Thoracic aorta (tissue), 2 donors: ENCODE data around the gene PGAM2. TPM values are rescaled to one million over a fixed set of nuclear protein-coding genes. Genes with fewer than 3 reads are reported as not detected.

Experiments
- ATAC-seq: fragments of 150-250 bp; one replicate; pipeline ENCODE4 v1.8.0; 2017; ENCODE audit warnings: low read depth; ENCODE audit not compliant: insufficient number of reproducible peaks, low FRiP score
- DNase-seq: peaks from one replicate; pipeline ENCODE4 v3.0.0-alpha.2; 2020; ENCODE audit warnings: low spot score
- H3K27ac ChIP-seq, 2 donors: fragments of 200-600 bp; sonication (generic); 1 replicate in 1 of 2; 2 replicates in 1 of 2; pipeline ENCODE4 v1.5.1; 2016; ENCODE audit warnings: mild to moderate bottlenecking in 2 of 2, moderate library complexity in 2 of 2
- H3K27me3 ChIP-seq: fragments of 200-600 bp; sonication (generic); replicated peaks from 2 replicates; pipeline ENCODE4 v1.6.0; 2016; ENCODE audit warnings: mild to moderate bottlenecking; ENCODE audit not compliant: insufficient read depth
- H3K36me3 ChIP-seq: fragments of 200-600 bp; sonication (generic); one replicate; pipeline ENCODE4 v1.5.1; 2016
- H3K4me1 ChIP-seq, 2 donors: fragments of 200-600 bp; sonication (generic); 1 replicate in 1 of 2; 2 replicates in 1 of 2; pipeline versions ENCODE4 v1.5.1 to v1.6.0; 2016; ENCODE audit warnings: low read depth in 2 of 2, mild to moderate bottlenecking in 1 of 2; ENCODE audit not compliant: control insufficient read depth in 1 of 2
- H3K4me3 ChIP-seq: fragments of 200-600 bp; sonication (generic); 2 replicates; pipeline ENCODE4 v1.5.1; 2016; ENCODE audit warnings: mild to moderate bottlenecking
- H3K9me3 ChIP-seq: fragments of 200-600 bp; sonication (generic); 2 replicates; pipeline ENCODE4 v1.5.1; 2016
- total RNA-seq, 2 donors: library from RNA; depleted of rRNA; stranded (reverse); fragments of >200 nt; gene quantifications; one replicate each; pipeline versions ENCODE4 v1.1.0 to v1.2.3, GENCODE V29; 2016
- TF ChIP-seq, protein P1 (sequence below): fragments of 200-600 bp; sonication (generic); IDR thresholded peaks from one replicate; pipeline ENCODE4 v1.5.1; 2019; ENCODE audit warnings: antibody characterized with exemption

PGAM2 gene
- total RNA-seq = 1 to 10 TPM; 1.8 to 9.5 TPM

DNA sequence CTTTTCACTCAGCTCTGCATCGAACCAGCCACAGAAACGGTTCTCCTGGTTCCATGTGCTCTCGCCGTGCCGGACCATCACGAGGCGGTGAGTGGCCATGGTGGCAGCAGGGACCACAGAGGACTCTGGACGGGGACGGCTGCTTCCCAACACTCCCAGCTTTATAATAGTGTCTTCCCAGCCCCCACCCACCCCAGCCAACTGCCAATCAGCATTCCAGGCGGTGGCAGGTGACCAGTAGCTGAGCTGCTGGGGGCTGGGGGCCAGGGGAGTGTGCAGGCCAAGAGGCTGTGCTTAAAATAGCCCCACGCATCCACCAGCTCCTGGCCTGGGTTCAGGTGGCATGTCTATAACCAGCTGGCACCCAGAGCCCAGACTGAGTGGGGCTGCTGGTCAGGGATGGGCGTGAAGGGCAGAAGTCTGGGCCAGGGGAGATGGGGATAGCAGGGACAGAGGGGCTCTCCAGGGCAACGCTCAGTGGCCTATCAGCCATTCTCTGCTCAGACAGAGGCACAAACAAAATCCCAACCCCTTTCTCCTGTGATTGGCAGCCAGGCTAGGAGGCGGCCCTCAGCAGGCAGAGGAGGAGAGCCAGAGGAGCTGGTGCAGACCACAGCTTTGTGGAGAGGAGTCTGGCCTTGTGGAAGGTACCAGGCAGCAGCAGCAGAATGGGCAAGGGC lies at the start of gene PGAM2:
Gene PGAM2 (minus strand): TSS at position 137 of the 680 bp plus-strand sequence. CDS start 38 bp downstream, at position 99.
- no peak within 1 kb of the TSS for H3K27ac ChIP-seq
- DNase-seq (no peak), ATAC-seq (no peak)
- peak within 1 kb of the TSS; percentile 48 for H3K4me3 ChIP-seq
- no peaks in the 10 kb centered on the region for H3K27me3 ChIP-seq
- TF ChIP-seq, protein P1, sequence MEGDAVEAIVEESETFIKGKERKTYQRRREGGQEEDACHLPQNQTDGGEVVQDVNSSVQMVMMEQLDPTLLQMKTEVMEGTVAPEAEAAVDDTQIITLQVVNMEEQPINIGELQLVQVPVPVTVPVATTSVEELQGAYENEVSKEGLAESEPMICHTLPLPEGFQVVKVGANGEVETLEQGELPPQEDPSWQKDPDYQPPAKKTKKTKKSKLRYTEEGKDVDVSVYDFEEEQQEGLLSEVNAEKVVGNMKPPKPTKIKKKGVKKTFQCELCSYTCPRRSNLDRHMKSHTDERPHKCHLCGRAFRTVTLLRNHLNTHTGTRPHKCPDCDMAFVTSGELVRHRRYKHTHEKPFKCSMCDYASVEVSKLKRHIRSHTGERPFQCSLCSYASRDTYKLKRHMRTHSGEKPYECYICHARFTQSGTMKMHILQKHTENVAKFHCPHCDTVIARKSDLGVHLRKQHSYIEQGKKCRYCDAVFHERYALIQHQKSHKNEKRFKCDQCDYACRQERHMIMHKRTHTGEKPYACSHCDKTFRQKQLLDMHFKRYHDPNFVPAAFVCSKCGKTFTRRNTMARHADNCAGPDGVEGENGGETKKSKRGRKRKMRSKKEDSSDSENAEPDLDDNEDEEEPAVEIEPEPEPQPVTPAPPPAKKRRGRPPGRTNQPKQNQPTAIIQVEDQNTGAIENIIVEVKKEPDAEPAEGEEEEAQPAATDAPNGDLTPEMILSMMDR = no peak
- peaks cover 15% of the 10 kb centered on the region for H3K36me3 ChIP-seq
- no peaks in the 10 kb centered on the region for H3K9me3 ChIP-seq
- H3K4me1 ChIP-seq = peaks cover 10 to 35% of the 10 kb centered on the region in 2 donors

DNA sequence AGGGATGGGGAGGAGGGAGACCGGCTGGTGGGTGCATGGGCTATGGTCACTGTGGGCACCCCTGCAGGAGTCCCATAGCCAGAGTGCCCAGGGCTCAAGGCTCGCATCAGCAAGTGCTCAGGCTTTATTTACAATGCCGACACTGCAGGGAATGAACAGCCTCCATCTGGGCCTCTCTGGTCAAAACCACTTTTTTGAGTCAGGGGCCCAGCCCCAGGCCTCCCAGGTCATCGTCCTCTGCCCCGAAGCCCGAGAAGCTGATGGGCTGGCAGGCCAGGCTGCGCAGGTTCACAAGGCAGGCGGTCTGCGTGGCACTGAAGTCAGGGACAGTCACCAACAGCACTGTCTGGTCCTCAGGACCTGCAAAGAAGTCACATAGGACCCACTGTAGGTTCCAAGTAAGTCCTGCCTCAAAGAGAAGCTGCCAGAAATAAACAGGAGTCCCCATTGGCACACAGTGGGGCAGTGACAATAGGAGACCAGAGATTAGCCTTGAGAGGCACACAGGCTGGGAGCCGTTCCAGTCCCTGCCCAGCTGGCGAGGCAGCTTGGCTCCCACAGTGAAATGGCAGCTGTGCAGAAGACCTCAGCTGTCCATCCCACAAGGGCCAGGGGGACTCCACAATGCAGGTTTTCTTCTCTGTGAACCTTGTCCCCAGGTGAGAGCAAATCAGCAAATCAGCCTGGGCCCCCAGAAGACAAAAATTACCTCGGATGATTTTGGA lies 49.4 kb upstream of the PGAM2 start:
- no peaks in the 10 kb centered on the region for H3K27me3 ChIP-seq
- ATAC-seq (no peak), DNase-seq (no peak)
- H3K4me3 ChIP-seq = no peak overlapping the region
- peak overlapping the region in 1 of 2 donors; percentile 38 for H3K27ac ChIP-seq
- H3K4me1 ChIP-seq = peaks cover 0 to 49% of the 10 kb centered on the region in 2 donors
- peaks cover 43% of the 10 kb centered on the region for H3K36me3 ChIP-seq
- no peaks in the 10 kb centered on the region for H3K9me3 ChIP-seq
- TF ChIP-seq, protein P1 = no peak

DNA sequence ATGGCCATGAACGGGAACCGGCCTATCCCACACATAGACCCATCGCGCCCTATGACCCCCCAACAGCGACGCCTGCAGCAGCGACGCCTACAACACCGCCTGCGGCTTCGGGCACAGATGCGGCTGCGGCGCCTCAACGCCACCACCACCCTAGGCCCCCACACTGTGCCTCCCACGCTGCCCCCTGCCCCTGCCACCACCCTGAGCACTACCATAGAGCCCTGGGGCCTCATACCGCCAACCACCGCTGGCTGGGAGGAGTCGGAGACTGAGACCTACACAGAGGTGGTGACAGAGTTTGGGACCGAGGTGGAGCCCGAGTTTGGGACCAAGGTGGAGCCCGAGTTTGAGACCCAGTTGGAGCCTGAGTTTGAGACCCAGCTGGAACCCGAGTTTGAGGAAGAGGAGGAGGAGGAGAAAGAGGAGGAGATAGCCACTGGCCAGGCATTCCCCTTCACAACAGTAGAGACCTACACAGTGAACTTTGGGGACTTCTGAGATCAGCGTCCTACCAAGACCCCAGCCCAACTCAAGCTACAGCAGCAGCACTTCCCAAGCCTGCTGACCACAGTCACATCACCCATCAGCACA lies 48.5 kb upstream of the PGAM2 start:
- DNase-seq (no peak), ATAC-seq (no peak)
- H3K27me3 ChIP-seq = no peaks in the 10 kb centered on the region
- H3K4me3 ChIP-seq = no peak overlapping the region
- peaks cover 52% of the 10 kb centered on the region for H3K36me3 ChIP-seq
- H3K9me3 ChIP-seq = no peaks in the 10 kb centered on the region
- peaks cover 3 to 57% of the 10 kb centered on the region in 2 donors for H3K4me1 ChIP-seq
- H3K27ac ChIP-seq = peak overlapping the region in 1 of 2 donors; percentile 38
- TF ChIP-seq, protein P1 = no peak

DNA sequence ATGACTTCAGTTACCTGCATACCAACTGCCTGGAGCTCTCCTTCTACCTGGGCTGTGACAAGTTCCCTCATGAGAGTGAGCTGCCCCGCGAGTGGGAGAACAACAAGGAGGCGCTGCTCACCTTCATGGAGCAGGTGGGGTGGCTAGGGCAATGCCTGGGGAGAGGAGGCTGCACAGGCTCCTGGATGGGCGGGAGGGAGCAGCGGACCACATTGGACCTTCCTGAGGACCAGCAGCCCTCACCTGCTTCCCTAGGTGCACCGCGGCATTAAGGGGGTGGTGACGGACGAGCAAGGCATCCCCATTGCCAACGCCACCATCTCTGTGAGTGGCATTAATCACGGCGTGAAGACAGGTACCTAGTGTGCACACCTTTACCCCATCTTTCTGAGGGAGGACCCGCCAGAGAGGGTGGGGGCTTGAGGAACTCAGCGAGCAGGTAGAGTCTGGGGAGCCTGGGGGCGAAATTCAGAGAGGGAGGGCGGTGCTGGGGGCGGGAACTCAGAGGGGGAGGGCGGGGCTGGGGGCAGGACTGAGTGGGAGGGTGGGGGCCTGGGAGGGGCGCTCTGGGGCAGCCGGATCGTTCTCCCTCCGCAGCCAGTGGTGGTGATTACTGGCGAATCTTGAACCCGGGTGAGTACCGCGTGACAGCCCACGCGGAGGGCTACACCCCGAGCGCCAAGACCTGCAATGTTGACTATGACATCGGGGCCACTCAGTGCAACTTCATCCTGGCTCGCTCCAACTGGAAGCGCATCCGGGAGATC lies 47.8 kb upstream of the PGAM2 start:
- Histone ChIP-seq H3K27me3 (no peaks in the 10 kb centered on the region), H3K27ac (peak overlapping the region in 1 of 2 donors; percentile 100), H3K4me1 (peaks cover 8 to 64% of the 10 kb centered on the region in 2 donors), H3K4me3 (no peak overlapping the region), H3K36me3 (peaks cover 59% of the 10 kb centered on the region), H3K9me3 (no peaks in the 10 kb centered on the region)
- DNase-seq (no peak), ATAC-seq (no peak)
- TF ChIP-seq, protein P1 = no peak
